ENCODE results near the gene FHIT. TPM values are rescaled to one million over a fixed set of nuclear protein-coding genes. Genes with fewer than 3 reads are reported as not detected.
"Not testable (repeated sequence)": the region's sequence is repeated elsewhere in the genome, so short reads cannot be mapped to it uniquely, and the experiment has no call there.

FHIT gene
- total RNA-seq, 1 donor from 2014 or later, result 11.5 TPM

GRCh38 chr3:61077551-61077950 lies 173.7 kb downstream of the FHIT start:
- Histone ChIP-seq H3K36me3 (ENCODE audit: control insufficient read depth, insufficient read depth, low read length) (no peaks in the 10 kb centered on the region), H3K4me3 (ENCODE audit: low read depth, low read length) (no peak overlapping the region), H3K27me3 (ENCODE audit: control insufficient read depth, insufficient read depth, low read length) (no peaks in the 10 kb centered on the region)
- no peak for TF ChIP-seq CTCF (IDR thresholded peaks at IDR 0.05; ENCODE audit: insufficient read depth, low read length, poor library complexity, severe bottlenecking)
- no peak for DNase-seq (ENCODE audit: low read depth)

GRCh38 chr3:61074783-61075182 lies 176.5 kb downstream of the FHIT start:
- Histone ChIP-seq H3K4me3 (ENCODE audit: low read depth, low read length) (no peak overlapping the region), H3K27me3 (ENCODE audit: control insufficient read depth, insufficient read depth, low read length) (no peaks in the 10 kb centered on the region), H3K36me3 (ENCODE audit: control insufficient read depth, insufficient read depth, low read length) (no peaks in the 10 kb centered on the region)
- TF ChIP-seq CTCF (IDR thresholded peaks at IDR 0.05; ENCODE audit: insufficient read depth, low read length, poor library complexity, severe bottlenecking), result no peak
- DNase-seq (ENCODE audit: low read depth), result no peak

- no peak for DNase-seq (ENCODE audit: low read depth)
- H3K4me3 ChIP-seq (ENCODE audit: low read depth, low read length), result no peak overlapping the region
- no peaks in the 10 kb centered on the region for H3K27me3 ChIP-seq (ENCODE audit: control insufficient read depth, insufficient read depth, low read length)
- H3K36me3 ChIP-seq (ENCODE audit: control insufficient read depth, insufficient read depth, low read length), result no peaks in the 10 kb centered on the region
- no peak for TF ChIP-seq CTCF (IDR thresholded peaks at IDR 0.05; ENCODE audit: insufficient read depth, low read length, poor library complexity, severe bottlenecking)
Measured at GRCh38 chr3:61073566-61074165, 177.6 kb downstream of the FHIT start.

GRCh38 chr3:61068084-61068483 lies 183.2 kb downstream of the FHIT start:
- H3K36me3 ChIP-seq (ENCODE audit: control insufficient read depth, insufficient read depth, low read length), result no peaks in the 10 kb centered on the region
- no peak for DNase-seq (ENCODE audit: low read depth)
- no peaks in the 10 kb centered on the region for H3K27me3 ChIP-seq (ENCODE audit: control insufficient read depth, insufficient read depth, low read length)
- no peak overlapping the region for H3K4me3 ChIP-seq (ENCODE audit: low read depth, low read length)
- TF ChIP-seq CTCF (IDR thresholded peaks at IDR 0.05; ENCODE audit: insufficient read depth, low read length, poor library complexity, severe bottlenecking), result no peak

- DNase-seq (ENCODE audit: low read depth), result no peak
- TF ChIP-seq CTCF (IDR thresholded peaks at IDR 0.05; ENCODE audit: insufficient read depth, low read length, poor library complexity, severe bottlenecking), result no peak
- H3K27me3 ChIP-seq (ENCODE audit: control insufficient read depth, insufficient read depth, low read length), result no peaks in the 10 kb centered on the region
- no peaks in the 10 kb centered on the region for H3K36me3 ChIP-seq (ENCODE audit: control insufficient read depth, insufficient read depth, low read length)
- no peak overlapping the region for H3K4me3 ChIP-seq (ENCODE audit: low read depth, low read length)
Measured at GRCh38 chr3:61066800-61067199, 184.5 kb downstream of the FHIT start.

- not testable (repeated sequence) for H3K36me3 ChIP-seq (ENCODE audit: control insufficient read depth, insufficient read depth, low read length); H3K27me3 ChIP-seq (ENCODE audit: control insufficient read depth, insufficient read depth, low read length); DNase-seq (ENCODE audit: low read depth); H3K4me3 ChIP-seq (ENCODE audit: low read depth, low read length)
Measured at GRCh38 chr3:61066222-61066621, 185.0 kb downstream of the FHIT start.

Data from kidney epithelial cell (primary cell).